SHP77 (cell line): Measurements from ENCODE around the gene IZUMO3.
A peak's percentile ranks its signal among the peaks of the same experiment; 100 is the strongest.
"Not testable (repeated sequence)": the region's sequence is repeated elsewhere in the genome, so short reads cannot be mapped to it uniquely, and the experiment has no call there.

Experiments
- DNase-seq, 2 experiments: peaks; one replicate each; lab custom pipeline; 2025; lab: John Stamatoyannopoulos, UW

The IZUMO3 gene

GRCh38 chr9:24545847-24546522 is at the start of gene IZUMO3:
IZUMO3 (minus strand) TSS chr9:24545897; CDS start chr9:24545649, 248 bp downstream.
- DNase-seq: no peak

GRCh38 chr9:24594234-24594850 is 48.6 kb upstream of the IZUMO3 start:
- no peak for DNase-seq

DNA sequence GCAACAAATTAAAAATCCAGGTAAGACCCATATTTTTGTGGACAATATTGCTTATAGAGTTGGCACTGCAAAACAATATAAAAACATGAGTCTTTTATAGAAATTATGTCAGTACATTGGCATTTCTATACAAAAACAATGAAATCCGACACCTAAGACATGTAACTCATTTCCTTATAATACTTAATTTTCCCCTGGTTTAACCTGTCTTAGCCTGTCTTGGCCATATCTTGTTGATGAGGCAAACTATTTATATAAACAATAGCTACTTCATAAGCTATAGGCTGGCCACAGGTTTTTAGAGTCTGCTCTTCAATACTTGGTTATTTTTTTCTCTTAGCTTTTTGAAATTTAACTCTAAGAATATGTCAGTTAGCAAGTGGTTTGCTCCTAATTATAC is 44.7 kb upstream of the IZUMO3 start:
- no peak for DNase-seq

- DNase-seq: no peak
Observed at GRCh38 chr9:24587883-24588282, 42.2 kb upstream of the IZUMO3 start.

DNA sequence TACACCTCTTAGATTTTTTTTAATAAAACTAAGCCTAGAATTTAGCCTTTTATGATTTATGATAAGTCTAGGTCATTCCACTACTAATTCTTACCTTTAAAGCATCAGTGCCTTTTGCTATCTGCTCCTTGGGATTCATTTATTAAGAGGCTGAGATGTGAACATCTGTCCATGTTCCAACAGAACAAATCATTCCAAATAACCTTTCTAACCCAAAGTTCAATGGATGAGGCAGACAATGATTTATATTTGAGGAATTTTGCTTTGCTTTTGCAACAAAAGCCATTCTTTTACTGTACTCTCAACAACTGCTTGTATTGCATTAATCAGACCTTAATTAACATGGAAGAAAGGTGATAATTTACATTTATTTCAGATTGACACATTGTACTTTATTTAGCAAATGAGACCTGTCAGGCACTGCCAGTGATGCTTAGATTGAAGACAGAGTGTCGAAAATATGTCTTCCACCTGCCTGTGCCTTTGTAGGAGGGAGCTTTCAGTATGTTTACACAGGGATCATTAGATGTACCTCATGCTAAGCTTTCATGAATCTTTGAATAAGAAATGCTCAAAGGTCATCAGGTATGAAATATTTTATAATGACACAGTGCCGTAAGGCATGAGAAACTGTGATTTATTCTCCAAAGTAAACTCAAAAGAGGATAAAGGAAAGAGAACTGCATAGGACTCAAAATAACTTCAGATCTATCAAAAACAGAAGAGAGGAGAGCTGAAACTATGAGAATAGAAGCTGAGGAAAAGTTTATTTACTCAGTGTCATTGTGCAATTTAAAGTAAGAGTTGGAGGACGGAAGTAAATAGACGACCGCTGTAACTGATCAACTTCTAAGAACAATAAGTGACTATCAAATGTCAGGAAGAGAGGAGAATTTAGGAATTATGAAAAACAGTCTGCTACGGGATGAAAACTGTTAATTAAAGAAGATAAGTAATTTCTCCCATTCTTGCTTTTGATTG is 36.7 kb upstream of the IZUMO3 start:
- DNase-seq: peak; percentile 46 to 51

DNA sequence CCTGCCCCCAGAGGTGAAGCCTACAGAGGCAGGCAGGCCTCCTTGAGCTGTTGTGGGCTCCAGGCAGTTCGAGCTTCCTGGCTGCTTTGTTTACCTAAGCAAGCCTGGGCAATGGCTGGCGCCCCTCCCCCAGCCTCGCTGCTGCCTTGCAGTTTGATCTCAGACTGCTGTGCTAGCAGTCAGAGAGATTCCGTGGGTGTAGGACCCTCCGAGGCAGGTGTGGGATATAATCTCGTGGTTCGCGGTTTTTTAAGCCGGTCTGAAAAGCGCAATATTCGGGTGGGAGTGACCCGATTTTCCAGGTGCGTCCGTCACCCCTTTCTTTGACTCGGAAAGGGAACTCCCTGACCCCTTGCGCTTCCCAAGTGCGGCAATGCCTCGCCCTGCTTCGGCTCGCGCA is 34.3 kb upstream of the IZUMO3 start:
- DNase-seq: not testable (repeated sequence)

DNA sequence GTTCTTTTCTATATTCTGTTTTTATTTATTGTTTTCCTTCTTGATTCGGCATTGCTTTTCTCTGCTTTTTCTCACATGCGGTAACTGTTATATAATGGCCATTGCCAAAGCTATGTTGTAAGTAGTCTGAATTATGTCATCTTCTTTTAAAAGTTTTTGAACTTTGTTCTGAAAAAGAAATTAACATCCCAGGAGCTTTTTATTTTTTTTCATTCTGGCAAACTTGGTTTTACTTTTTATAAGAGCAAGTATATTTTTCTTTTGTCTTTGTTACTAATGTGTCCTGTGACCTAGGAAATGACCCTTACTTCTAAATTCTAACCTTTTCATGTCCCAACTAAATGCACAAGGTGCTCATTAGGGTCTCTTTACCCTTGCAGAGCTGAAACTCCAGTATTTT is 26.7 kb upstream of the IZUMO3 start:
- no peak for DNase-seq

GRCh38 chr9:24561957-24562356 is 16.3 kb upstream of the IZUMO3 start:
- DNase-seq: no peak

- DNase-seq: no peak
Observed at GRCh38 chr9:24553183-24553552, 7.5 kb upstream of the IZUMO3 start.

DNA sequence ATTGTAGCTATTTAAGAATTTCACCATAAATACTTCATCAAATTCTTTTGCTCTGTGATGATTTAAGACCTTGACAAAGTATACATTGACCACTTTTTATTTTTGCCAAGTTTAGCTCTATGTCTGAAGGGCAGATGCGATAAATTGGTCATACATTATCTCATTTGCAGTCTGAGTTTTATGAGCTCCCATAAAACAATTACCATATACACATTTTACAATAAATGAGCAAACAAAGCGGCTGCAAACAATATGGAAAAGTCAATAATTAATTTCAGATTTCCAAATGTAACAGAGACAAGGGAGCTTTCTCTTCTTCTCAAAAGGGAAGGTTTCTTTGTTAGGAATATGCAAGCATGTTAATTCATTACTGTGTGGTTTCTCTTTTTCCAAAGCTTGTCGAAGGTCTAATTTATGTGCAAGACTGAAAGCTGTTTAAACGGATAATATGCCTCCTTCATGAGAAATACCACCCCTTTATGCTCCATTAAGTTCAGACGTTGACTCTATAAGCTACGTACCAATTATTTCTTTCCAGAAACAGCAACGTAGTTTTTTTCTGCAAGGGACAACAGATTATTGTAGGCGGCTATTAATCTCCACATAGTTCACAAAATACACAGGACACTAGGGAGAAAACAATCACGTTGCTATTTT is 7.0 kb upstream of the IZUMO3 start:
- DNase-seq: no peak

DNA sequence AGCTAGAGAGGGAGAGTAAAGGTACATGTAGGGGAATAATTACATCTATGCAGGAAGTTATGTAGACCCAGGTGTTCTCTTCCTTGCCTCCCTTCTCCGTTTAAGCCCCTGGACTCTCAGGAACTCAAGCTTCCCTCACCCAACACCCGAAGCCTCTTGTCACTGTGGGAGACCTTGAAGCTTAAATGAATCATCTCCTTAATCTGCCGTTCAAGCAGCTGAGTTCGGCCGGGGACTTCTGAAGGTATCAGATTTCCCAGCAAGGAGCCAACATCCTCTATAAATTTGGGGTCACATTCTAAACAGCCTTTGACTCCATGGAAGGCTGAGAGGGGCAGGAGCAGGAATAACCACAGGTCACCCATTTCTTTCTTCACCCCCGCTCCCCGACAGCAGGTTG is 412 bp downstream of the IZUMO3 start:
- DNase-seq: no peak

- DNase-seq: no peak
Observed at GRCh38 chr9:24518545-24518944, 27.2 kb downstream of the IZUMO3 start.

DNA sequence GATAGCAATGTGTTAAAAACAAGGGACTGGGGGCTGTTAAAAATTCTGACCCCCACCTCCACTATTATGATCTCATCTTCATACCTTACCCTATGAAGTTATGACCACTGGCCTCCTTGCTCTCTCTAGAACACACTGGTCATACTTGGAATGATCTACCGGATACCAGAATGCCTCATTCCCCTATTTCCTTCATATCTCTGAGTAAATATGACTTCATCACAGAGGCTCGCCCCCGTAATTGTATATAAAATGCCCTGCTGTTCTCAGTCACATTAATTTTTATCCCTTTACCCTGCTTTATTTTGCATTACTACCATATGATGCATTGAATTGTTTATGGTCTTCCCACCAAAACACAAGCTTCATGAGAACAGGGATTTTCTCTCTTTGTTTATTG is 29.2 kb downstream of the IZUMO3 start:
- no peak for DNase-seq

DNA sequence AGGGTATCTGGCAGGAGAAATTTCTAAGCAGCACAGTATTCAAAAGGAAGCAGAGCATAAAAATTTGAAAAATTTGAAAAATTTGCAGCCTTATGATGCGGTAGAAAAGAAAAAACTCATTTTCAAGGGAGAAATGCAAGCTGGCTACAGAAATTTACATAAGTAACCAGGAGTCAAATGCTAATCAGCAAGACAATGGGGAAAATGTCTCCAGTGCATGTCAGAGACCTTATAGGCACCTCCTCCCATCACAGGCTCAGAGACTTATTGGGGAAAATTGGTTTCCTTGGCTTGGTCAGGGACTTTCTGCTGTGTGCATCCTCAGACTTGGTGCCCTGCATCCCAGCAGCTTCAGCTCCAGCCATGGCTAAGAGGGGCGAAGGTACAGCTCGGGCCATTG is 35.8 kb downstream of the IZUMO3 start:
- no peak for DNase-seq

DNA sequence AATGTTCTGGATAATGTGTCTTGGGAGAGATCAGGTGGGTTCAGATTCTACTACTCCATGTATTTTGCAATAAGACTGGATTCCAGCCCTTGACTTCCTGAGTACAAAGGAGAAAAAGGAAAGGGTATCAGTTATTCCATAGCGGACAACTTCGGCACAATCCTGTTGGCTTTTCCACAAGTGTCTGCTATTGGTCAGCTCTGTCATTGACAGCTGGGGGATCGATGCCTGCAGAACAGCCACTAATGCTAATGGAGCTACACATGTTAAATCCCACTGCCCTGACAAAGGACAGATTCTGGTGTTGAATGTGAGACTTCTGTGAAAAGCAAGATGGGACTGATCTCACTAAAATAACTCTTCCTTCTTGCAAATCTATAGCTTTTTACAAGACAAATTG is 41.2 kb downstream of the IZUMO3 start:
- DNase-seq: no peak

GRCh38 chr9:24502206-24502937 is 43.3 kb downstream of the IZUMO3 start:
- DNase-seq: peak in 1 of 2 experiments; percentile 34

DNA sequence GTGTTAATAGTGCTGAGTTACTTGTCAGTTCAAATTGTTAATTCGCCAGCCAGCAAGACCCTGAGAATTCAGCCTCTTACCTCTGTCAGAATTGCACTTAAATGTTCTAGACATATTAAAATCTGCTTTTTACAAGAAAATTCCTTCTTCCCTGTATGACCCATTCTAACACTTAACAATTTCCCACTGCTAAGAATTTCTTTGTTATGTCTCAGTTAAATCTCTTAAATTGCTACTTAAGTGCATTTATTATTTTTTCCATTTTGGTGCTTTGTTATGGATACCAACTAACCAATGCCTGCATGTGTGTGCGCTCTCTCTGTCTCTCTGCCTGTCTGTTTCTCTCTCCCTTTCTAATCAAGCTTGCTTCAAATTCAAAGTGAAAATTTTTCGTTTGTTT is 44.9 kb downstream of the IZUMO3 start:
- no peak for DNase-seq

DNA sequence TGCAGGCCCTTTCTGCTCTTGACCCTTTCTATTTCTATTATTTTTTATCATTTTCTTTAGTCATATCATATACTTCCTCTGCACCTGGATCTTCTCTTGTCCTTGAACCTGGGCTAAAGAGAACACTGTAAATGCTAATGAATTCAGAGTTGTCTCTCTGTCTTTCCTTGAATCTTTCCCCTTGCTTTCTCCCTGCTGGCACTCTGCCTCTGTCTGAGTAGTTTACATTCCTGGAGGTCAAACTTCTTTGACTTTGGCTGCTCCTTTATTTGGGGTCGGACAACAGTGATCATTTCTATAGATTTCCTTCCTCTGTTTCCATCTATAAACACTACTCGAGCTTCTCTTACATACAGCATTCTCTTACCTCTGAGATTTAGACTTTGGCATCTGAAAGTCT is 47.1 kb downstream of the IZUMO3 start:
- no peak for DNase-seq

GRCh38 chr9:24497671-24498070 is 48.0 kb downstream of the IZUMO3 start:
- DNase-seq: no peak
